ENCODE data around the gene WDR1. TPM values are rescaled to one million over a fixed set of nuclear protein-coding genes. Genes with fewer than 3 reads are reported as not detected.

Gene WDR1
- total RNA-seq, 2 donors from 2014 or later, result 222 to 345 TPM

- no peaks in the 10 kb centered on the region for H3K4me1 ChIP-seq (ENCODE audit: control insufficient read depth, insufficient read depth, low read length)
- peaks cover 98% of the 10 kb centered on the region for H3K36me3 ChIP-seq (ENCODE audit: control insufficient read depth, insufficient read depth, low read length)
- Mint-ChIP-seq H3K27me3 (ENCODE audit: insufficient read depth) (no peaks in the 10 kb centered on the region), H3K4me3 (no peak overlapping the region), H3K27ac (no peak overlapping the region), H3K36me3 (ENCODE audit: low read depth) (peaks cover 80% of the 10 kb centered on the region), H3K4me1 (no peaks in the 10 kb centered on the region), H3K9me3 (no peaks in the 10 kb centered on the region)
- no peak overlapping the region for H3K27ac ChIP-seq (ENCODE audit: low read depth, low read length)
- WGBS, 2 experiments (ENCODE audit: insufficient coverage in 1 of 2, insufficient read length in 1 of 2), result 94 to 100% methylated on average over 3 to 11 of the region's 11 CpGs
- no peaks in the 10 kb centered on the region for H3K27me3 ChIP-seq (ENCODE audit: control insufficient read depth, insufficient read depth, low read length, poor library complexity, severe bottlenecking)
- H3K9ac ChIP-seq (ENCODE audit: extremely low read depth, low read length, poor library complexity, severe bottlenecking), result no peak overlapping the region
- H3K9me3 ChIP-seq (ENCODE audit: control insufficient read depth, low read length), result no peaks in the 10 kb centered on the region
- H3K4me3 ChIP-seq (ENCODE audit: low read length), result no peak overlapping the region
- TF ChIP-seq CTCF (conservative IDR thresholded peaks at IDR 0.05), result no peak
- DNase-seq, result no peak
Observed at GRCh38 chr4:10075953-10076391, 40.6 kb downstream of the WDR1 start.

- Histone ChIP-seq H3K27ac (ENCODE audit: low read depth, low read length) (no peak overlapping the region), H3K9me3 (ENCODE audit: control insufficient read depth, low read length) (no peaks in the 10 kb centered on the region), H3K27me3 (ENCODE audit: control insufficient read depth, insufficient read depth, low read length, poor library complexity, severe bottlenecking) (no peaks in the 10 kb centered on the region), H3K36me3 (ENCODE audit: control insufficient read depth, insufficient read depth, low read length) (peaks cover 98% of the 10 kb centered on the region), H3K4me3 (ENCODE audit: low read length) (no peak overlapping the region), H3K9ac (ENCODE audit: extremely low read depth, low read length, poor library complexity, severe bottlenecking) (no peak overlapping the region), H3K4me1 (ENCODE audit: control insufficient read depth, insufficient read depth, low read length) (no peaks in the 10 kb centered on the region)
- peak overlapping the region; percentile 48 for H3K27ac Mint-ChIP-seq
- no peaks in the 10 kb centered on the region for H3K4me1 Mint-ChIP-seq
- no peak for TF ChIP-seq CTCF (conservative IDR thresholded peaks at IDR 0.05)
- H3K27me3 Mint-ChIP-seq (ENCODE audit: insufficient read depth), result no peaks in the 10 kb centered on the region
- H3K36me3 Mint-ChIP-seq (ENCODE audit: low read depth), result peaks cover 75% of the 10 kb centered on the region
- no peaks in the 10 kb centered on the region for H3K9me3 Mint-ChIP-seq
- WGBS, 2 experiments (ENCODE audit: insufficient coverage in 1 of 2, insufficient read length in 1 of 2), result 88 to 92% methylated on average over 12 to 20 of the region's 20 CpGs
- DNase-seq, result peak; percentile 54
- no peak overlapping the region for H3K4me3 Mint-ChIP-seq
Observed at GRCh38 chr4:10075158-10075863, 41.3 kb downstream of the WDR1 start.

GRCh38 chr4:10074767-10075105 is 41.9 kb downstream of the WDR1 start:
- H3K36me3 ChIP-seq (ENCODE audit: control insufficient read depth, insufficient read depth, low read length), result peaks cover 93% of the 10 kb centered on the region
- no peaks in the 10 kb centered on the region for H3K9me3 ChIP-seq (ENCODE audit: control insufficient read depth, low read length)
- H3K4me3 ChIP-seq (ENCODE audit: low read length), result no peak overlapping the region
- TF ChIP-seq CTCF (conservative IDR thresholded peaks at IDR 0.05), result peak; percentile 65
- Mint-ChIP-seq H3K9me3 (no peaks in the 10 kb centered on the region), H3K36me3 (ENCODE audit: low read depth) (peaks cover 73% of the 10 kb centered on the region), H3K27ac (peak overlapping the region; percentile 48), H3K27me3 (ENCODE audit: insufficient read depth) (no peaks in the 10 kb centered on the region), H3K4me1 (no peaks in the 10 kb centered on the region), H3K4me3 (no peak overlapping the region)
- H3K9ac ChIP-seq (ENCODE audit: extremely low read depth, low read length, poor library complexity, severe bottlenecking), result no peak overlapping the region
- H3K4me1 ChIP-seq (ENCODE audit: control insufficient read depth, insufficient read depth, low read length), result no peaks in the 10 kb centered on the region
- peak; percentile 67 for DNase-seq
- H3K27me3 ChIP-seq (ENCODE audit: control insufficient read depth, insufficient read depth, low read length, poor library complexity, severe bottlenecking), result no peaks in the 10 kb centered on the region
- WGBS, 2 experiments (ENCODE audit: insufficient coverage in 1 of 2, insufficient read length in 1 of 2), result 94 to 96% methylated on average over 4 to 7 of the region's 7 CpGs
- H3K27ac ChIP-seq (ENCODE audit: low read depth, low read length), result no peak overlapping the region
